Esophagus muscularis mucosa (tissue), 4 donors: ENCODE measurements around the gene ITFG1. TPM values are rescaled to one million over a fixed set of nuclear protein-coding genes. Genes with fewer than 3 reads are reported as not detected.

Source experiments
- DNase-seq: peaks from one replicate; pipeline ENCODE4 v3.0.0-alpha.2; 2017; ENCODE audit errors: extremely low spot score
- H3K27ac ChIP-seq, 4 donors: fragments of 200-600 bp; sonication (generic); replicated peaks in 1 of 4; 1 replicate in 3 of 4; 2 replicates in 1 of 4; pipeline ENCODE4 v1.5.1; 2016 to 2019; ENCODE audit warnings: mild to moderate bottlenecking in 1 of 4
- H3K27me3 ChIP-seq, 4 donors: fragments of 200-600 bp; sonication (generic); one replicate each; pipeline versions ENCODE4 v1.5.1 to v1.6.0; 2016 to 2019
- H3K36me3 ChIP-seq, 4 donors: fragments of 200-600 bp; sonication (generic); one replicate each; pipeline ENCODE4 v1.5.1; 2016 to 2019
- H3K4me1 ChIP-seq, 4 donors: fragments of 200-600 bp; sonication (generic); one replicate each; pipeline ENCODE4 v1.5.1; 2016 to 2019
- H3K4me3 ChIP-seq, 4 donors: fragments of 200-600 bp; sonication (generic); 1 replicate in 2 of 4; 2 replicates in 2 of 4; pipeline ENCODE4 v1.5.1; 2016 to 2019; ENCODE audit warnings: mild to moderate bottlenecking in 4 of 4, moderate library complexity in 1 of 4
- H3K9me3 ChIP-seq, 4 donors: fragments of 200-600 bp; sonication (generic); 1 replicate in 3 of 4; 2 replicates in 1 of 4; pipeline ENCODE4 v1.5.1; 2016 to 2019
- CTCF ChIP-seq, 3 experiments: fragments of 200-600 bp in 2 of 3; fragments of 450-650 bp in 1 of 3; sonication (generic) in 2 of 3; IDR thresholded peaks; one replicate each; pipeline ENCODE4 v1.5.1; 2017 to 2019; ENCODE audit warnings: antibody characterized with exemption in 3 of 3, mild to moderate bottlenecking in 2 of 3, moderate library complexity in 1 of 3
- EP300 ChIP-seq: sonication (generic); formaldehyde crosslinking; IDR thresholded peaks from one replicate; pipeline ENCODE4 v1.6.1; 2017; ENCODE audit warnings: antibody characterized with exemption
- POLR2A ChIP-seq: fragments of 450-650 bp; IDR thresholded peaks from one replicate; pipeline ENCODE4 v1.6.1; 2017; ENCODE audit warnings: antibody characterized with exemption, moderate library complexity, mild to moderate bottlenecking, low read depth
- POLR2AphosphoS5 ChIP-seq, 2 donors: sonication (generic); formaldehyde crosslinking; IDR thresholded peaks; one replicate each; pipeline ENCODE4 v1.6.1; 2017; ENCODE audit warnings: antibody characterized with exemption in 2 of 2
- WGBS: methylation state at CpG from one replicate; pipeline ENCODE4 v1.1.5; 2018; 5-methylcytosine and 5-hydroxymethylcytosine counted together
- intact Hi-C: fragments of 100-400 bp; cut with DNase I; formaldehyde crosslinking; loops from one replicate; pipeline ENCODE4 v1.15.1; 2023
- small RNA-seq, 3 donors: library from RNA; depleted of rRNA; stranded (forward); fragments of <200 nt; gene quantifications; one replicate each; pipeline ENCODE3, GENCODE V24; 2016
- total RNA-seq, 4 donors: library from RNA; depleted of rRNA; stranded (reverse); fragments of >200 nt; gene quantifications; one replicate each; pipeline versions ENCODE4 v1.1.0 to v1.2.1, GENCODE V29; 2016

The ITFG1 gene
- total RNA-seq, 4 donors from 2014 or later: 32.2 to 44.4 (median 41.7) TPM

- H3K4me3 ChIP-seq: no peak overlapping the region
- H3K36me3 ChIP-seq: no peaks in the 10 kb centered on the region
- no peaks in the 10 kb centered on the region for H3K9me3 ChIP-seq
- TF ChIP-seq CTCF (IDR thresholded peaks at IDR 0.05): no peak
- no peak for TF ChIP-seq POLR2AphosphoS5 (IDR thresholded peaks at IDR 0.05)
- no peak for TF ChIP-seq EP300
- TF ChIP-seq POLR2A: no peak
- DNase-seq: no peak
- no peaks in the 10 kb centered on the region for H3K4me1 ChIP-seq
- H3K27ac ChIP-seq: no peak overlapping the region
- no peaks in the 10 kb centered on the region for H3K27me3 ChIP-seq
- intact Hi-C loops: no loop called here
- WGBS: 92% methylated on average over 3 of the region's 3 CpGs
Measured at GRCh38 chr16:47110939-47111338, 349.9 kb downstream of the ITFG1 start.

- Histone ChIP-seq H3K27me3 (no peaks in the 10 kb centered on the region), H3K4me3 (no peak overlapping the region), H3K4me1 (no peaks in the 10 kb centered on the region), H3K27ac (no peak overlapping the region), H3K9me3 (no peaks in the 10 kb centered on the region), H3K36me3 (no peaks in the 10 kb centered on the region)
- 87% methylated on average over 5 of the region's 5 CpGs for WGBS
- intact Hi-C loops: no loop called here
- TF ChIP-seq POLR2AphosphoS5 (IDR thresholded peaks at IDR 0.05): no peak
- no peak for TF ChIP-seq EP300
- no peak for TF ChIP-seq CTCF (IDR thresholded peaks at IDR 0.05)
- no peak for TF ChIP-seq POLR2A
- no peak for DNase-seq
Measured at GRCh38 chr16:47109361-47109760, 351.5 kb downstream of the ITFG1 start.

Small RNA genes within 50 kb of the gene (small RNA-seq; reads per million reads assigned to genes)
- 0 reads per million in 3 donors for gene RF00019
- 0 reads per million in 3 donors for gene RNA5SP425

Other genes with a start within 250 kb of the ITFG1 start
- 10 to 100 TPM; 39.4 to 60.6 (median 46.5) TPM for gene PHKB, start 268 bp upstream of the ITFG1 start, total RNA-seq